ENCODE measurements around the gene TLR7.

The TLR7 gene

DNA sequence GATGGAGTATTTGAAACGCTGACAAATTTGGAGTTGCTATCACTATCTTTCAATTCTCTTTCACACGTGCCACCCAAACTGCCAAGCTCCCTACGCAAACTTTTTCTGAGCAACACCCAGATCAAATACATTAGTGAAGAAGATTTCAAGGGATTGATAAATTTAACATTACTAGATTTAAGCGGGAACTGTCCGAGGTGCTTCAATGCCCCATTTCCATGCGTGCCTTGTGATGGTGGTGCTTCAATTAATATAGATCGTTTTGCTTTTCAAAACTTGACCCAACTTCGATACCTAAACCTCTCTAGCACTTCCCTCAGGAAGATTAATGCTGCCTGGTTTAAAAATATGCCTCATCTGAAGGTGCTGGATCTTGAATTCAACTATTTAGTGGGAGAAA, 52.7 kb downstream of the TLR7 start:
- DNase-seq (ENCODE audit: low read depth, low spot score) = no peak
- no peak overlapping the region for H3K4me3 ChIP-seq (ENCODE audit: low read length)

DNA sequence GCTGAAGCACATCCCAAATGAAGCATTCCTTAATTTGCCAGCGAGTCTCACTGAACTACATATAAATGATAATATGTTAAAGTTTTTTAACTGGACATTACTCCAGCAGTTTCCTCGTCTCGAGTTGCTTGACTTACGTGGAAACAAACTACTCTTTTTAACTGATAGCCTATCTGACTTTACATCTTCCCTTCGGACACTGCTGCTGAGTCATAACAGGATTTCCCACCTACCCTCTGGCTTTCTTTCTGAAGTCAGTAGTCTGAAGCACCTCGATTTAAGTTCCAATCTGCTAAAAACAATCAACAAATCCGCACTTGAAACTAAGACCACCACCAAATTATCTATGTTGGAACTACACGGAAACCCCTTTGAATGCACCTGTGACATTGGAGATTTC, 54.1 kb downstream of the TLR7 start:
- no peak for DNase-seq (ENCODE audit: low read depth, low spot score)
- H3K4me3 ChIP-seq (ENCODE audit: low read length) = no peak overlapping the region

DNA sequence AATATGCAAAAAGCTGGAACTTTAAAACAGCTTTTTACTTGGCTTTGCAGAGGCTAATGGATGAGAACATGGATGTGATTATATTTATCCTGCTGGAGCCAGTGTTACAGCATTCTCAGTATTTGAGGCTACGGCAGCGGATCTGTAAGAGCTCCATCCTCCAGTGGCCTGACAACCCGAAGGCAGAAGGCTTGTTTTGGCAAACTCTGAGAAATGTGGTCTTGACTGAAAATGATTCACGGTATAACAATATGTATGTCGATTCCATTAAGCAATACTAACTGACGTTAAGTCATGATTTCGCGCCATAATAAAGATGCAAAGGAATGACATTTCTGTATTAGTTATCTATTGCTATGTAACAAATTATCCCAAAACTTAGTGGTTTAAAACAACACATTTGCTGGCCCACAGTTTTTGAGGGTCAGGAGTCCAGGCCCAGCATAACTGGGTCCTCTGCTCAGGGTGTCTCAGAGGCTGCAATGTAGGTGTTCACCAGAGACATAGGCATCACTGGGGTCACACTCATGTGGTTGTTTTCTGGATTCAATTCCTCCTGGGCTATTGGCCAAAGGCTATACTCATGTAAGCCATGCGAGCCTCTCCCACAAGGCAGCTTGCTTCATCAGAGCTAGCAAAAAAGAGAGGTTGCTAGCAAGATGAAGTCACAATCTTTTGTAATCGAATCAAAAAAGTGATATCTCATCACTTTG, 55.2 kb downstream of the TLR7 start:
- no peak overlapping the region for H3K4me3 ChIP-seq (ENCODE audit: low read length)
- no peak for DNase-seq (ENCODE audit: low read depth, low spot score)

DNA sequence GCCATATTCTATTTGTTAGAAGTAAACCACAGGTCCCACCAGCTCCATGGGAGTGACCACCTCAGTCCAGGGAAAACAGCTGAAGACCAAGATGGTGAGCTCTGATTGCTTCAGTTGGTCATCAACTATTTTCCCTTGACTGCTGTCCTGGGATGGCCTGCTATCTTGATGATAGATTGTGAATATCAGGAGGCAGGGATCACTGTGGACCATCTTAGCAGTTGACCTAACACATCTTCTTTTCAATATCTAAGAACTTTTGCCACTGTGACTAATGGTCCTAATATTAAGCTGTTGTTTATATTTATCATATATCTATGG, 55.7 kb downstream of the TLR7 start:
- DNase-seq (ENCODE audit: low read depth, low spot score) = no peak
- H3K4me3 ChIP-seq (ENCODE audit: low read length) = no peak overlapping the region

DNA sequence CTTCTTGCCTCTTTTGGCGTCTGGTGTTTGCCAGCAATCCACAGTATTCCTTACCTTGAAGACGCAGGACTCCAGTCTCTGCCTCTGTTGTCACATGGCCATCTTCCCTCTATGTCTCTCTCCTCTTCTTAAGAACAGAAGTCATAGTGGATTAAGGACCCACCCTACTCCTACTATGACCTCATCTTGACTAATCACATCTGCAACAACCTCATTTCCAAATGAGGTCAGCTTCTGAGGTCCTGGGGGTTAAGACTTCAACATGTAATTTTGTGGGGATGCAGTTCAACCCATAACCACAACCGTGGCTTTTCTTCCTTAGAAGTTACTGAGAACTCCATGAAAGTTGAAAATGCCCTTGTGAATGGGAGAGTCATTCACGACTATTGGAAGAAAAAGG, 62.8 kb downstream of the TLR7 start:
- DNase-seq (ENCODE audit: low read depth, low spot score) = no peak
- H3K4me3 ChIP-seq (ENCODE audit: low read length) = no peak overlapping the region

DNA sequence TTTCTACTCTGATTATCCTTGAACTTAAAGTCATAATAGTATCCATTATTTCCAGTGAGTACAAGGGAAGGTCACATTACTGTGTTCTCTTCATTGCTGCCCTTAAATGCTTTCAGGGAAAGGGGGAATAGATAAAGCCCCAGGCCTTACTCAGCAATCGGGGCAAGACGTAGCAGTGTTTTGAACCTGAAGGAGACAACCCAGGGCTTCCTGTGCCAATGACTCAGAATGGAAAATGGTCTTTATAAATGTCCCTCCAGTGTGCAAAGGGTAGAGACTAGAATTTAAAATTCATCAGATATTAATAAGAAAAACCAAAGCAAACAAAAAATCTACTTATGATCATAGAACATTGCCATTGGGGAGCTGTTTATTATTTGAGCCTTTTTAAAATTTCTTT, 63.3 kb downstream of the TLR7 start:
- no peak for DNase-seq (ENCODE audit: low read depth, low spot score)

DNA sequence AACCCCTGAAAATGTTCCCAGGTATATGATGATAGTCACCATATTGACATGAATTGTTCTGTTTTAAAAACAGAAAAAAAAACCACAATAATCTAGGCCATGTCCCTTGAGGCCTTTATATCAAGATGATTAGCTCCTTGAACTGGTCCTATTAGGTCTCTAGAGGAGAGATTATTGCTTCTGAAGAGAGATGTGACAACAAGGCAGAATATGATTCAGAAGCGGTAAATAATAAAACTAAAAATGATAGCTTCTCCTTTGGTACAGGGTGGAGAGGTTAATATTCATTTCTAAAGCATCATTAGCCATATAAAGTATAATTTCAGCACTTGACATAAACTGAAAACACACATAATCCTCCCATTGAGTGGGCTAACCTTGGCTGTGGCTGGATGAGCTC, 65.4 kb downstream of the TLR7 start:
- no peak overlapping the region for H3K4me3 ChIP-seq (ENCODE audit: low read length)
- no peak for DNase-seq (ENCODE audit: low read depth, low spot score)

More for the DNA sequence above, 63.3 kb downstream of the TLR7 start:
- no peak overlapping the region for H3K4me3 ChIP-seq (ENCODE audit: low read length)

DNA sequence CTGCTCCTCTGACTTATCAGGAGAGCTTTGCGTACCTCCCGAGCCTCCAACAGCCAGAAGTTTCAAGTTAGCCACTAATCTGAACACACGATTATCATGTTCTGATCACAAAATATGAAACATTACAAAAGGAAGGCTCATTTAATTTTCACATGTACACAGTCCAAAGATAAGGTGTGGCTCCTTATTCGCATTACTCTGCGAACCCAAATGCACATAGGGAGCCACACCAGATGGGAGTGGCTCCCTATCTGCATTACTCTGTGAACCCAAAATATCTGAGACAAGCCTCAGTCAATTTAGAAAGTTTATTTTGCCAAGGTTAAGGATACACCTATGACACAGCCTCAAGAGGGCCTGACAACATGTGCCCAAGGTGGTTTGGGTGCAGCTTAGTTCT, 68.0 kb downstream of the TLR7 start:
- no peak overlapping the region for H3K4me3 ChIP-seq (ENCODE audit: low read length)
- DNase-seq (ENCODE audit: low read depth, low spot score) = no peak

DNA sequence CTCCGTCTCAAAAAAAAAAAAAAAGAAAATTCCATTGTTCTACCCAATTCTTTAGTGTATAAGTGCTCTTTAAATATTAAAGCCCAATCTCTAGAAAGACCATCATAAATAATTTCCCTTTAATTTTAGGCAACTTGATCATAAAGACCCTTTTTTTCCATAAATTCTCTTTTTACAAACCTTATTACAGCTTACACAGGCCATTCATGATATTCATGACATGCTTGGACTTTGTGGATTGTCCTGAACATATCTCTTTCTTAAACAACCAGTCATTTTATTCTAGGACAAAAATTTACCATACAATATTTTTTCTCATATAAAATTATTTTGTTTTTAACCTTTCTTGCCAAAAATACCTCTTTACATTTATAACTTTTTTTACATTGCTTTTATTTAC, 70.1 kb downstream of the TLR7 start:
- no peak for DNase-seq (ENCODE audit: low read depth, low spot score)
- no peak overlapping the region for H3K4me3 ChIP-seq (ENCODE audit: low read length)

All from Jurkat, Clone E6-1 (cell line).